Fibroblast of skin of right quadriceps (primary cell): ENCODE data around the gene TALDO1.

Experiments used
- DNase-seq: peaks from one replicate; pipeline ENCODE4 v3.0.0-alpha.2; 2013

Gene TALDO1

GRCh38 chr11:770642-771616 is 23.7 kb downstream of the TALDO1 start:
- no peak for DNase-seq

- no peak for DNase-seq
Observed at GRCh38 chr11:771617-772204, 24.4 kb downstream of the TALDO1 start.

- no peak for DNase-seq
Observed at GRCh38 chr11:772429-773390, 25.4 kb downstream of the TALDO1 start.

- DNase-seq = no peak
Observed at GRCh38 chr11:773425-773824, 26.2 kb downstream of the TALDO1 start.

DNA sequence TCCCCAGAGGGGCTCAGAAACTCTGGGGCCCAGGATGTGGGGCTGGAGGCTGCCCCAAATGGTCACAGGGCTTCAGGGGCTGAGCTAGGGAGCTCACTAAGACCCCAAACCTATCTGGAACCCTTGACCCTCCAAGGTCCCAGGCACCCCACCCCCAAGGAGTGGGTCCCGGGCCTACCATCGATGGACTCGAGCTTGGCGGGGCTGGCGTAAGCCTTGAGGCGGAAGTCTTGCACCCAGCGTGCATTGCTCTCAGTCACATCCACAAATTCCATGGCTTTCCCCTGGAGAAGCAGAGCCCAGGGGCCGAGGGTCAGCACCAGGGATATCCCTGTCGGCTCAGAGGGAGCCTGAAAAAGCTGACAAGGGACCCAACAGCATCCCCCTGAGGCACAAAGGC is 26.6 kb downstream of the TALDO1 start:
- no peak for DNase-seq

DNA sequence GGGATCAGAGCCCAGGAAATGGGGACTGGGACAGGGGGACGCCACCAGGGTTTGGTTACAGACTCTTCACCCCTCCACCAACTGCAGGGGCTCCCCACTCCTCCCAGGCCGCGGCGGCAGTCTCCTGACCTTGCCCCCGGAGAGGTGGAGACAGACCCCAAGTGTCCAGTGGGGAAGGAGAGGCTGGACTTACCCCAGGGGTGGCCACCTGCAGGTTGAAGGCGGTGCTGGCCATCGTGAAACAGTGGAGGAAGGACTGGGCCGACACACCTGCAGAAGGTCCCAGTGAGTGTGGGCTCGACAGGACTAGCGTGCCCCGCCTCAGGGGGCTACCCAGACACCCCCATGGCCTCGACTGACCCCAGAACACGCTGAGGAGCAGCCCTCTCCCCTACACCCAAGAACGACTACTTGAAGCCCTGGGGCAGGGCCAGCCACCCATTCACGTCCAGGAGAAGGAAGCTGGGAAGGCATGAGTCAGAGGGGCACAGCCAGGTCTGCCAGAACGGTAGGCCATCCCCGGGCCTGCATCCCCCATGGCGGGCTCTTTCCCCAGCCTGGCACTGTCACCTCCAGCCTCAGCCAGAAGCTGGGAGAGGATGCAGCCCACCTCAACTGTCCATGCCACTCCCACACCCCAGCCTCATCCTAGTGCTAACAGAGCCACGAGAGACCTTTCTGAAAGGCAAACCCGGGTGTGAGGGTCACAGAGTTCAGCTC is 27.8 kb downstream of the TALDO1 start:
- DNase-seq = no peak

GRCh38 chr11:776263-776560 is 28.9 kb downstream of the TALDO1 start:
- DNase-seq = no peak

DNA sequence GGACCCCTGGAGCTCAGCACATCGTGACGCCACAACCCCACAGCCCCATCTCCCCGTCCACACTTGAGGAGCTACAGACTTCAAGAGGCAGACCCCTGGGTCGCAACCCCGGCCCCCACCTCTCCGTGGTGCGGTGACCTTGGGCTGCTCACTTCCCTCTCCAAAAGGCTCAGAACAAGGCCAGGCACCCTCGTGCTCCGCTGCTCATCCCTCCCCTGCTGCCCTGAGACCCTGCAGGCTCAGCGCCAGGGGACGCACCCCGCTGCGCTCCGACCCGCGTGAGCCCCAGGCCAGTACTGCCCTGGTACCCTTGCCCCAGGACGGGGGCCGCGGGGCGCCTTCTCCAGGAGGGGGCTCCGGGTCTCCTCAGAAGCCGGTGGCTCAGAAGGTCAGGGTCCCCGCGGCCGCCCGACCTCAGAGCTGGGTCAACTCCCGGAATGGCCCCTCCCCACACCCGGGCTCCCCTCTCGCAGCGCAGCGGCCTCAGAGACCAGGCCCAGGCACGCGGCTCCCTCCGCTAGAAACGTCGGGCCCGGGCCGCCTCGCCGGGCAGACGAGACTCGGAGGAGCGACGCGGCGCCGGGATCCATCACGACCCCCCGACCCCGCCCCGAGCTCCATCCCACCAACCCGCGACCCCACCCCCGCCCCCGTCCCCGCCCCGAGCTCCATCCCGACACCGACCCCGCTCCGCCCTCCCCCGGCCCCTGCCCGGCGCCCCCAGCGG is 29.5 kb downstream of the TALDO1 start:
- DNase-seq = no peak

- DNase-seq = peak; percentile 83
Observed at GRCh38 chr11:777288-778255, 30.3 kb downstream of the TALDO1 start, which contains the start of gene GATD1. Gene GATD1, minus strand, starts transcription at chr11:777487. Its CDS starts 25 bp downstream, at chr11:777462.

GRCh38 chr11:778976-779954 is 32.0 kb downstream of the TALDO1 start:
- DNase-seq = no peak

- no peak for DNase-seq
Observed at GRCh38 chr11:779955-780532, 32.8 kb downstream of the TALDO1 start.

- no peak for DNase-seq
Observed at GRCh38 chr11:782264-783174, 35.3 kb downstream of the TALDO1 start.

DNA sequence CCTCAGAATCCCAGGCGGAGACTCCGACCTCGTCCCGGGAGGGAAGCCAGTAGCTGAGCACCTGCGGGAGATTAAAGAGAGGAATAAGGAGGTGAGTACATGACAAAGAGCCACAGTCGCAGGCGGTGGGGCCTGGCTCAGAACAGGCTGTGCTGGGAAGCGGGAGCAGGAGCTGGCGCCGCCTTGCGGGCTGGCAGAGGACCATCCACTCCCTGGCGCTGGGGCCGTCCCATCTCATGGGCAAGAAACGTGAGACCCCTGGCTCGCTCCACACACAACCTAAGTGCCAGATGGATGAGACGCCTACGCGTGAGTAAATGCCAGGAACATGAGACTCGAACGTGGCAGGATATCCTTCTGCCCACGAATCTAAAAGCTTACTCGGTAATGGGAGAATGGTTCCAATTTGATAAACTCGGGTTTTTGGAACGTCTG is 36.3 kb downstream of the TALDO1 start:
- DNase-seq = peak; percentile 90

DNA sequence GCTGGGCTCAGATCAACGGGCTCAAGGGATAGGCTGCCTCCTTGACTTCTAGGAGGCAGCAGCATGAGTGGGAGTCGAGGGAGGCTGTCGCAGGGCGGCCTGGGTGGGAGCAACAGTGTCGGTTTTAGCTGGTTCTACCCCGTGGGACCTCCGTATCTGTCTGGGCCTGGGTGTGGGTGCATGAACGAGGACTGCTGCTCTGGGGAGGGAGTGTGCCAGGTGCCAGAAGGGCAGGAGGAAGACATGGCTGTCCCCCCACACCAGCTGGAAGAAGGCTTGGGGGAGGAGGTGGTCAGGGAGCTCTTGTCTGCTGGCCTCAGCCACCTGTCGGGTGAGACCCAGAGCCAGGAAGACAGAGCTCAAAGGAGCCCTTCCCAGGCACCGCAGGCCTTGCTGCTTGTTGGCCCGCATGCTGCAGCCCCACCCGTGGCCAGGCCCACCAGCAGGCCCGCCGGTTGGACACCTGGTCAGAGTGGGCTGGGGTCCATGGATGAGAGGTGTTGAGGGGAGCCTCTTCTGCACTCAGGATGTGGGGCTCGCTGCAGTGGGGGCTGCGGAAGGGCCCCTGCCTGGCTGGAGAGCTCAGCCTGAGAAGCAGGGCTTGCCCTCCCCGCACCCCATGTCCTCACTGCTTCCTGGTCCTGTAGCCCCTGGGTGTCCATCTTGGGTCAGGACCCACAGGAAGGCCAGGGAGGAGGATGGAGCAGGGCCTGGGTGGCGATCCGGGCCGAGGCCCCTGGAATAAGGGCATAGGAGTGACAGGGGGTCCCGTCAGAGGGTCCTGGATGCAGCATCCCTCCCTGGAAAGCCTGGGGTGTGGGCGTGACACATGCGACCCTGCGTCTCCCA is 39.2 kb downstream of the TALDO1 start:
- DNase-seq = no peak

GRCh38 chr11:787084-787675 is 39.9 kb downstream of the TALDO1 start:
- no peak for DNase-seq

DNA sequence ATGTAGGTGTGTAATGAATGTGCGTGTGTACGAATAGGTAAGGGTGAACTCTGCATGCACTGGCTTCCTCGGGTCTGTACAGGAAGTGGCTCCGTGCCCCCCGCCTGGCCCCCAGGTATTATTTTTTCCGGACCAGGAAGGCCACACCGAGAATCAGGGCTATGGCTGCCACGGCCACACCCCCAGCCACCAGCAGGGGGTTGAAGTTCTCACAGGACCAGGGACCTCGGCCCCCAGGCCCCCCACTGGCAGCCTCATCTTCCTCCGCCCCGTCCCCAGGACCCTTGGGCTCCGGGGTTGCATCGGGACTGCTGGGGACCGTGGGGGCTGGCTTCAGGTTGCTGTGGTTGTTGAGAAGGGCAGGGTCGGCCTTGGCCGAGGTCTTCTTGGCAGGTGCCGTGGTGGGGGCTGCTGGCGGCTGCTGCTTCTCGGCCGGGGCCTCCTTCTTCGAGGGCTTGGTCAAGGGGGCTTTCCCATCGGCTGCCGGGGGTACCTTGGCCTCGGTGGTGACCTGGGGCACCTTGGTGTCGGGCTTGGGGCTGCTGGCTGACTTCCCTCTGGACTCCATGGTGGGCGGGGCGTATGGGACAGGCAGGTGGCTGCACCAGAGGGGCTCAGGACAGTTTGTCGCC is 40.9 kb downstream of the TALDO1 start:
- no peak for DNase-seq
